Vagina (tissue), 2 donors: Measurements from ENCODE around the gene DENND1A.

Experiments used
- CTCF ChIP-seq, 3 experiments: fragments of 450-650 bp in 2 of 3; fragments of 200-600 bp in 1 of 3; sonication (generic) in 1 of 3; IDR thresholded peaks; one replicate each; pipeline ENCODE4 v1.5.1; 2017 to 2019; ENCODE audit warnings: antibody characterized with exemption in 3 of 3, mild to moderate bottlenecking in 2 of 3, moderate library complexity in 2 of 3
- POLR2AphosphoS5 ChIP-seq, 2 donors: sonication (generic); formaldehyde crosslinking; IDR thresholded peaks; one replicate each; pipeline ENCODE4 v1.9.0; 2017; ENCODE audit warnings: antibody characterized with exemption in 2 of 2, mild to moderate bottlenecking in 2 of 2, low read depth in 1 of 2; ENCODE audit not compliant: insufficient read depth in 1 of 2

GRCh38 chr9:123812984-123813383, 116.9 kb downstream of the DENND1A start:
- no peak for TF ChIP-seq CTCF (IDR thresholded peaks at IDR 0.05)
- no peak for TF ChIP-seq POLR2AphosphoS5 (IDR thresholded peaks at IDR 0.05; ENCODE audit: insufficient read depth in 1 of 2, low read depth in 1 of 2)
